Measurements from ENCODE around the gene ZBTB4. TPM values are rescaled to one million over a fixed set of nuclear protein-coding genes. Genes with fewer than 3 reads are reported as not detected.

The ZBTB4 gene
- total RNA-seq, 3 donors from 2014 or later = 16.6 to 93.9 (median 18.5) TPM

DNA sequence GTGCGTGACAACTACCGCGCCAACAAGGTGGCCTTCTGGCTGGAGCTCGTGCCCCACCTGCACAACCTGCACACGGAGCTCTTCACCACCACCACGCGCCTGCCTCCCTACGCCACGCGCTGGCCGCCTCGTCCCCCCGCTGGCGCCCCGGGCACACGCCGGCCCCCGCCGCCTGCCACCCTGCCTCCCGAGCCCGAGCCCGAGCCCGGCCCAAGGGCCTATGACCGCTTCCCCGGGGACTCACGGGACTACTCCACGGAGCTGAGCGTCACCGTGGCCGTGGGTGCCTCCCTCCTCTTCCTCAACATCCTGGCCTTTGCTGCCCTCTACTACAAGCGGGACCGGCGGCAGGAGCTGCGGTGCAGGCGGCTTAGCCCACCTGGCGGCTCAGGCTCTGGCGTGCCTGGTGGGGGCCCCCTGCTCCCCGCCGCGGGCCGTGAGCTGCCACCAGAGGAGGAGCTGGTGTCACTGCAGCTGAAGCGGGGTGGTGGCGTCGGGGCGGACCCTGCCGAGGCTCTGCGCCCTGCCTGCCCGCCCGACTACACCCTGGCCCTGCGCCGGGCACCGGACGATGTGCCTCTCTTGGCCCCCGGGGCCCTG lies 62.3 kb downstream of the ZBTB4 start:
- ATAC-seq (no peak), DNase-seq (no peak)
- intact Hi-C loops (cut with DNase I, micrococcal nuclease) = no loop called here
- no peaks in the 10 kb centered on the region for H3K4me1 ChIP-seq (ENCODE audit: low read depth)
- H3K9me3 ChIP-seq = no peaks in the 10 kb centered on the region
- H3K36me3 ChIP-seq (ENCODE audit: low read depth) = no peaks in the 10 kb centered on the region
- no peak for TF ChIP-seq CTCF (IDR thresholded peaks at IDR 0.05)
- no peak overlapping the region for H3K4me3 ChIP-seq

DNA sequence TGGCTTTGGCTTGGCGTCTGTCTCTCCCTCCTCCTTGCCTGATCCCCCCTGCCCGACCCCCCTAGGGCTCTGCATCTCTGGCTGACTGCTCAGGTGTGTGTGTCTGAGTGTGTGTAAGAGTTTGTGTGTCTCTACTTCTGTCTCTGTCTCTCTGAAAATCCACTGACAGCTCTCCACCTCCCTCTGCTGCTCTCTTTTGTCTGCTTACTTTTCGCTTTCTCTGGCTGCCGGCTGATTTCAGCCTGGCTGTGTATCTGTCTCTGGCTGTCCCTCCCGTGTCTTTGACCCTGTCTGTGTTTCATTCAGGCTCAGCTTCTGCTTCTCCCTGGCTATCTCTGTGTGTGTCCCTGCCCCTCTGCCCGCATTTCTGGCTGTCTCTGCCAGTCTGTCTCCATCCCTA lies 63.1 kb downstream of the ZBTB4 start:
- DNase-seq = no peak
- TF ChIP-seq CTCF (IDR thresholded peaks at IDR 0.05) = no peak
- no peak for ATAC-seq
- Histone ChIP-seq H3K4me1 (ENCODE audit: low read depth) (no peaks in the 10 kb centered on the region), H3K9me3 (no peaks in the 10 kb centered on the region), H3K4me3 (no peak overlapping the region), H3K36me3 (ENCODE audit: low read depth) (no peaks in the 10 kb centered on the region)
- intact Hi-C loops (cut with DNase I, micrococcal nuclease) = no loop called here

GRCh38 chr17:7415784-7416183 lies 63.6 kb downstream of the ZBTB4 start:
- no peak overlapping the region for H3K4me3 ChIP-seq
- ATAC-seq = no peak
- no peaks in the 10 kb centered on the region for H3K9me3 ChIP-seq
- DNase-seq = no peak
- H3K4me1 ChIP-seq (ENCODE audit: low read depth) = no peaks in the 10 kb centered on the region
- intact Hi-C loops (cut with DNase I, micrococcal nuclease) = no loop called here
- no peak for TF ChIP-seq CTCF (IDR thresholded peaks at IDR 0.05)
- no peaks in the 10 kb centered on the region for H3K36me3 ChIP-seq (ENCODE audit: low read depth)

GRCh38 chr17:7414837-7415236 lies 64.6 kb downstream of the ZBTB4 start:
- no peaks in the 10 kb centered on the region for H3K4me1 ChIP-seq (ENCODE audit: low read depth)
- no peaks in the 10 kb centered on the region for H3K9me3 ChIP-seq
- intact Hi-C loops (cut with DNase I, micrococcal nuclease) = no loop called here
- ATAC-seq (no peak), DNase-seq (no peak)
- no peaks in the 10 kb centered on the region for H3K36me3 ChIP-seq (ENCODE audit: low read depth)
- no peak overlapping the region for H3K4me3 ChIP-seq
- TF ChIP-seq CTCF (IDR thresholded peaks at IDR 0.05) = no peak

DNA sequence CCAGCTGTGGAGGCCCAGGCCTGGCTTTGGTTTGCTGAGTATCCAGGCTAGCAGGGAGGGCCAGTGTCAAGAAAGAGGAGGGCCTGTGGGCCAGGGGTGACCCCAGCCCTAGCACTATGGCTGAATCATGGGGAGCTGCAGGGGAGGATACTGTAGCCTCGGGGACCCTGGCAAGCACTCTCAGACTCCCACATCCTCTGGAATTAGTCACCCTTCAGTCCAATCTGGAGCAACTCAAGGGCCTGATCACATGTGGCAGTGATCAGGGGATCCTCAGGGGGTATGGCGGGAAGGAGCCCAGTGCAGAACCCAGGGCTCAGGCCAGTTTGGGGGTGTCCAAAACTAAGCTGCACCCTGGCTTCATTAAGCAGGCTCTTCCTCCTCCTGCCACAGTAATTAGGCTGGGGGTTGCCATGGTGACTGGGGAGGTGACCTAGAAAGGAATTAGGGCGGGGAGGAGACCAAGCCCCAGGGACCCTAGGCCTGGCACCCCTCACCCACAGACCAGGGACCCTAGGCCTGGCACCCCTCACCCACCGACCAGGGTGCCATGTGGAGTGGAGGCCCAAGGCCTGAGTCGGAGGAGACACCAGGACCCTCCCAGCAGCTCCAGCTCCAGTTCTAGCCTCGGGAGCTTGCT lies 66.0 kb downstream of the ZBTB4 start:
- Histone ChIP-seq H3K36me3 (ENCODE audit: low read depth) (no peaks in the 10 kb centered on the region), H3K4me3 (no peak overlapping the region), H3K4me1 (ENCODE audit: low read depth) (no peaks in the 10 kb centered on the region), H3K9me3 (no peaks in the 10 kb centered on the region)
- intact Hi-C loops (cut with DNase I, micrococcal nuclease) = no loop called here
- ATAC-seq (no peak), DNase-seq (no peak)
- TF ChIP-seq CTCF (IDR thresholded peaks at IDR 0.05) = no peak

DNA sequence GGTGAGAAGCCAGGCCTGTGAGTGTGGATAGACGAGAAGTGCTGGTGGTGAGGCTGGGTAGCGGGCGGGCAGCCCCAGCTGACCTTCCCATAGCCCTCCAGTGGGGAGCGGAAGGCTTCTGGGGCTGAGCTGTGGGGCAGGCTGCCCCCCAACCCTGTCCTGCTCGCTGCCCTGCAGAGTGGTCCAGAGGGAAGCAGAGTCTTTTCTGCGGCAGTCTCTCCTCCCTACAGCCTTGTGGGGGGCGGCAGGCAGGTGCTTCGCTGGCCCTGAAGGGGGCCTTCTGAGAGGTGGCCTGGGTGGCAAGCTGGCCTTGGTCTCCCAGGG lies 68.0 kb downstream of the ZBTB4 start:
- H3K9me3 ChIP-seq = no peaks in the 10 kb centered on the region
- peaks cover 4% of the 10 kb centered on the region for H3K4me1 ChIP-seq (ENCODE audit: low read depth)
- no peak for ATAC-seq
- no peaks in the 10 kb centered on the region for H3K36me3 ChIP-seq (ENCODE audit: low read depth)
- intact Hi-C loops (cut with DNase I, micrococcal nuclease) = no loop called here
- no peak for DNase-seq
- H3K4me3 ChIP-seq = no peak overlapping the region
- TF ChIP-seq CTCF (IDR thresholded peaks at IDR 0.05) = no peak
